ENCODE data around the gene NAPA.

The NAPA gene

GRCh38 chr19:47514869-47515588, at the start of gene NAPA:
NAPA (minus strand) TSS chr19:47515063; CDS start chr19:47514940, 123 bp downstream.
- DNase-seq = peak; percentile 100

DNA sequence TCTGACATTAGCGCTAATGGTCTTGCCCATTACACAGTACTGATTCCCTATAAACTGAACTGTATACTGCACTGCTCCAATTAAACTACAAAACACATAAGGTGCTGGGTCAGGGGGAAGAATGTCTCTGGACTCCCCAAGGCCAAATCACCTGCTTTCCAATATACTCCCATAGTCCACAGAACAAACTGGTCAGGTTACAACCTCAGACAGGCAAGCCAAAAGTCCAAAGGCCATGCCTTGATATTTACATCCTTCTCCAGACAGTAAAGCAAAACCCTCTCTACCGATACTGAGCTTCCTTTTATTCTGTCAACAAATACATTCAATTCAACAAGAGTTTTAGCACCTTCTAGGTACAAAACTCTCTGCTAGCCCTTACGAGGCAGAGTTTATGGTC, 49.2 kb upstream of the NAPA start:
- no peak for DNase-seq

GRCh38 chr19:47561440-47562057, 46.7 kb upstream of the NAPA start:
- no peak for DNase-seq

- DNase-seq = no peak
Measured at GRCh38 chr19:47560999-47561398, 46.1 kb upstream of the NAPA start.

GRCh38 chr19:47550129-47550528, 35.3 kb upstream of the NAPA start:
- no peak for DNase-seq

GRCh38 chr19:47549261-47549862, 34.5 kb upstream of the NAPA start:
- DNase-seq = no peak

DNA sequence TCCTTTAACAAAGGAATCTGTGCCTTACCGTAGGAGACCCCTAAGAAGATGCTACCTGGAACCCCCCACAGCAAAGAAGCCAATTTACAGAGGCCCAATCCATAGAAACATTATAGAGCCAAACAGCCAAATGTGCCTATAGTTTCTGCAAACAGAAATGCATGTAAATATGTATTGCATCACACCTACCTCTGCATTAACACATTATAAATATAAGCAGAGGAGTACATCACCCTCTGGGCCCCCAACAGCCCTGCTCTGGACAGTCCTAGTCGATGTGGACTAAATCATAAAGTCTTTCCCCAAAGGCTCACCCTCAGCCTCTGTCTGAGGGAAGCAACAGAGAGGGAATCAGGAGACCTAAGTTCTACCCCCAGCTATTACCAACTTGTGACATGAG, 32.3 kb upstream of the NAPA start:
- DNase-seq = no peak

GRCh38 chr19:47545061-47545948, 30.4 kb upstream of the NAPA start:
- DNase-seq = no peak

GRCh38 chr19:47544476-47544875, 29.6 kb upstream of the NAPA start:
- DNase-seq = no peak

DNA sequence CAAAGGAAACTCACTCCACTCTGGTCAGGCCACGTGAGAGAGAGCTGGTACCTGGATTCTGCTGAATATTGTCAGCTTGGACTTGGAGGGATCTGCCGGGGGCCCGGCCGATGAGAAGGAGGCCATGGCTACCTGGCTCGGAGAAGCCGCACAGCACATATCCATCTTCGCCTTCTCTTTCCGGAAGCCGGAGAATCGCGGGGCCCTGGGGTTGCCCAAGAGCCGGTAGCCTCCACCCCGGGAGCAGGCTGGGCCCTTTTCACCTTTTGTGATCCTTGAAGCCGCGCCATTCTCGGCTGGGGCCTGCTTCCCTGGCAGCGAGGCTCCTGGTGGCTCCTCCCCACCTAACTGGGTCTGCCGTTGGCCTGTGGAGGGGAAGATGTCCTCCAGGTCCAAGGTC, 29.2 kb upstream of the NAPA start:
- DNase-seq = no peak

- DNase-seq = no peak
Measured at GRCh38 chr19:47542030-47542475, 27.2 kb upstream of the NAPA start.

GRCh38 chr19:47541518-47541917, 26.7 kb upstream of the NAPA start:
- DNase-seq = no peak

GRCh38 chr19:47540748-47541147, 25.9 kb upstream of the NAPA start:
- no peak for DNase-seq

DNA sequence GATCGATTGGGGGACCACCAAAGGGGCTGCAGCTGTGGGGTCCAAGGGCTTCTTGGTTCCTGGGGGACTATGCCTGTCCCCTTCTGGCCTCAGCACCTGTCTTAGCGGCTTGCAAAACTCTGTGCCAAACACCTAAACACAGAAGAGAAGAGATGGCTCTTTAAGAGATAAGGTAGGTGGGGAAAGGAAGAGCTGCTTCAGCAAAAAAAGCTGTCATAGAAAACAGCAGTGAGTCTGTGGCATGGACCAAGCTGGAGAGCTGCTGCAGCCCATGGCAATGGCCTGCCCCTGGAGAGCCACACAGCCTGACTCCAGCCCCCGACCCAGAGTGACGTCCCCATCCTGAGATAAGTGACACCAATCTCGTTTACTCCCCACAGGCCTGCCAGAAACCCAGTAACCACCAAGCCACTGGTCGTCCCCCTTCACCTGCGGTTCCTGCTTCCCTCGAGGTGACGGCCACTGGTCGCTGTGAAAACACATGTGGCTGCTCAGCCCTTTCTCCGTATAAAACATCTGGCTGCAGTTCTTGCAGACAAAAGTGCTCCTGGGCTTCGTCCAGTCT, 25.0 kb upstream of the NAPA start:
- DNase-seq = no peak

DNA sequence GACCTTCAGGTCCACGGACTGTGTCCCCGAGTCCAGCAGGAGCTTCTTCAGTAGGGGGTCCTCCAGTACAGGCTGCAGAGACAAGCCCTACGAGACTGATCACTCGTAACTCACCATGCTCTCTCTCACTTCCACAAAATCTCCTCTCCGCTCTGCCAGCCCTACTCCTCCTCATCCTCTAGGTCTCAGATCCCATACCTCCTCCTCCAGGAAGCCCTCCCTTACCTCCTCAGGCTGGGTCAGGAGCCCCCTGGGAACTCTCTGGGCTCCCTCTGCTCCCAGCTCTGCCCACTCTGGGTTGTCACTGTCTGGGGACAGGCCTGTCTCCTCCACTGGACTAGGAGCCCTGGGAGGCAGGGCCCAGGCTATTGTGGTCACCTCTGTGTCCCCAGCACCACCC, 23.9 kb upstream of the NAPA start:
- DNase-seq = no peak

DNA sequence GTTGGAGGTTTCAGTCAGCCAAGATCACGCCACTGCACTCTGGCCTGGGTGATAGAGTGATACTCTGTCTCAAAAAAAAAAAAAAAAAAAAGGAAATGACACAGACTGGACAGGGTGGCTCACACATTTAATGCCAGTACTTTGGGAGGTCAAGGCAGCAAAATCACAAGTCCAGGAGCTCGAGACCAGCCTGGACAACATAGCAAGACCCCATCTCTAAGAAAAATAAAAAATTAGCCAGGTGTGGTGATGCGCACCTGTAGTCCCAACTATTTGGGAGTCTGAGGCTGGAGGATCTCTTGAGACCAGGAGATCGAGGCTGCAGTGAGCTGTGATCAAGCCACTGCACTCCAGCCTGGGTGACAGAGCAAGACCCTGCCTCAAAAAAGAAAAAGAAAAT, 22.6 kb upstream of the NAPA start:
- DNase-seq = no peak

DNA sequence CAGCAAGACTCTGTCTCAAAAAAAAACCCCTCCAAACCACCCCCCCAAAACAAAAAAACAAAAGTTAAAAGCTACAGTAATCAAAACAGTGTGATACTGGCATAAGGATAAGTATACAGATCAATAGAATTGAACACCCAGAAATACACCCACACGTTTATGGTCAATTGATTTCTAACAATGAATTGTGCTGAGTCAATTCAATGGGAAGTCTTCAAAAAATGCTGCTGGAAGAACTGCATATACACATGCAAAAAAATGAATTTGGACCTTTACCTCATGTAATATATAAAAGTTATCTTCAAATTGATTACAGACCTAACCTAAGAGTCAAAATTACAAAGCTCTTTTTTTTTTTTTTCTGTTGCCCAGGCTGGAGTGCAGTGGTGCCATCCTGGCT, 19.8 kb upstream of the NAPA start:
- no peak for DNase-seq

GRCh38 chr19:47531640-47532387, 17.0 kb upstream of the NAPA start:
- DNase-seq = no peak

- no peak for DNase-seq
Measured at GRCh38 chr19:47529018-47529742, 14.3 kb upstream of the NAPA start.

DNA sequence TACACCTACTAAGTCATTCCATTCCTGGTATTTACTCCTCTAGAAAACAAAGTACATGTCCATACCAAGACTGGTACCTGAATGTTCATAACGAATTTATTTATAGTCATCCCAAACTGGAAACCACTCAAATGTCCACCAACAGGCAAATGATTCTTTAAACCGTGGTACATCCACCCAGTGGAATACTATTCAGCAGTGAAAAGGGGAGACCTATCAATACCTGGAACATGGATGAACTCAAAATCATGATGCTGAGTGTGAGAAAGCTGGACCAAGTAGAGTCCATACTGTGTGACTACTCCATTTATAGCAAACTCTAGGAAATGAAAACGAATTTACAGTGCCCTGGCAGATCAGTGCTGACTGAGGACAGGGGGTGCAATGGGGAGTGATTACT, 11.9 kb upstream of the NAPA start:
- no peak for DNase-seq

DNA sequence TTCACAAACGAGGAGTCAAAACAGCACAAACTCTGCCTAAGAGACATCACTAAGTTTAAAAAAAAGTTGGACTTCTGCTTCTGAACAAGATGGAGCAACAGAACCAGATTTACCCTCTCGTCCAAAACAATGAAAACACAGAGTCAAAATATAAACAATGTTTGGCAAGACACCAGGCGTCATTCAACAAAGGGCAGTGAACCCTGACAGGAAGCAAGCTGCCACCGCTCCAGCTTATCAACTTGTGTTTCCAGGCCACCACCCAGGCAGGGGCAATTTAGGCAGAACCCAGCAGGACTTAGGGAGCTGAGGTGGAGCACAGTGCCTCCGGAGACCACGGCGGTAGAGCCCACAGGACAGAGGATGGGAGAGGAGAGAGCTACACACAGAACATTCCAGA, 8.6 kb upstream of the NAPA start:
- DNase-seq = no peak

All from right hindlimb (tissue), 1 donor.